Naive thymus-derived CD8-positive, alpha-beta T cell (primary cell): Measurements from ENCODE around the gene ZSWIM6. TPM values are rescaled to one million over a fixed set of nuclear protein-coding genes. Genes with fewer than 3 reads are reported as not detected.
"Not testable (repeated sequence)": the region's sequence is repeated elsewhere in the genome, so short reads cannot be mapped to it uniquely, and the experiment has no call there.

Source experiments
- ATAC-seq, 2 donors: fragments of 150-1000 bp; cut with Tn5 transposase in 1 of 2; sonication (Bioruptor Pico), chemical (Tn5 transposase) in 1 of 2; 1 replicate in 1 of 2; 2 replicates in 1 of 2; pipeline ENCODE4 v1.10.0; 2021; ENCODE audit warnings: mild to moderate bottlenecking in 2 of 2, moderate library complexity in 2 of 2
- POLR2A ChIA-PET: fragments of 350-600 bp; sonication (Branson Sonifier 250); formaldehyde crosslinking; loops from one replicate; lab custom pipeline; 2021; ENCODE audit warnings: antibody characterized with exemption; lab: Charles Lee
- DNase-seq, 10 donors: peaks; one replicate each; pipeline versions ENCODE4 v3.0.0 to v3.0.0-alpha.2; 2020 to 2022
- H3K27ac Mint-ChIP-seq, 10 donors: one replicate each; pipeline ENCODE4 v1.8.0; 2020 to 2022; ENCODE audit warnings: mild to moderate bottlenecking in 10 of 10, mixed read lengths in 10 of 10, moderate library complexity in 4 of 10, inconsistent platforms in 1 of 10
- H3K27me3 Mint-ChIP-seq, 5 donors: one replicate each; pipeline ENCODE4 v1.8.0; 2021 to 2022; ENCODE audit warnings: mixed read lengths in 5 of 5
- H3K36me3 Mint-ChIP-seq, 3 donors: one replicate each; pipeline ENCODE4 v1.8.0; 2020 to 2022; ENCODE audit warnings: mixed read lengths in 3 of 3, mild to moderate bottlenecking in 2 of 3, inconsistent platforms in 1 of 3
- H3K4me1 Mint-ChIP-seq, 4 donors: one replicate each; pipeline ENCODE4 v1.8.0; 2021 to 2022; ENCODE audit warnings: mixed read lengths in 4 of 4
- H3K4me3 Mint-ChIP-seq, 10 donors: one replicate each; pipeline ENCODE4 v1.8.0; 2020 to 2022; ENCODE audit warnings: mild to moderate bottlenecking in 10 of 10, mixed read lengths in 10 of 10, moderate library complexity in 6 of 10, inconsistent platforms in 1 of 10
- H3K9me3 Mint-ChIP-seq, 9 donors: one replicate each; pipeline ENCODE4 v1.8.0; 2020 to 2022; ENCODE audit warnings: mixed read lengths in 9 of 9, mild to moderate bottlenecking in 3 of 9, inconsistent platforms in 1 of 9, moderate library complexity in 1 of 9
- polyA plus RNA-seq, 3 donors: library from polyadenylated mRNA; unstranded; fragments of 300-500 nt; fragmentation: Illumina TruSeq; gene quantifications; one replicate each; pipeline ENCODE4 v1.2.3, GENCODE V29; 2021
- total RNA-seq, 8 experiments: library from RNA in 2 of 8; stranded (reverse) in 2 of 8; gene quantifications; one replicate each; pipeline ENCODE4 v1.2.3 and lab custom pipeline; 2021 to 2026

ZSWIM6 gene
- total and polyA plus RNA-seq, 5 experiments from 2014 or later: 0.14 to 11.9 (median 0.59) TPM

- Mint-ChIP-seq H3K27ac (no peak overlapping the region), H3K4me3 (no peak overlapping the region)
These were observed 62.1 kb downstream of the ZSWIM6 start for GRCh38 chr5:61394078-61394704.

GRCh38 chr5:61394793-61395192 lies 62.7 kb downstream of the ZSWIM6 start:
- no peaks in the 10 kb centered on the region for H3K27me3 Mint-ChIP-seq
- ATAC-seq (no peak), DNase-seq (no peak)
- H3K27ac Mint-ChIP-seq: no peak overlapping the region
- POLR2A ChIA-PET: no interaction called here
- H3K36me3 Mint-ChIP-seq: peaks cover 6 to 19% (median 15%) of the 10 kb centered on the region in 3 donors
- H3K4me3 Mint-ChIP-seq: no peak overlapping the region
- peaks cover 9 to 14% (median 10%) of the 10 kb centered on the region in 4 donors for H3K4me1 Mint-ChIP-seq
- no peaks in the 10 kb centered on the region for H3K9me3 Mint-ChIP-seq

More at GRCh38 chr5:61394078-61394704, 62.1 kb downstream of the ZSWIM6 start:
- peaks cover 6 to 19% (median 15%) of the 10 kb centered on the region in 3 donors for H3K36me3 Mint-ChIP-seq
- H3K9me3 Mint-ChIP-seq: no peaks in the 10 kb centered on the region
- no peaks in the 10 kb centered on the region for H3K27me3 Mint-ChIP-seq
- ATAC-seq (no peak), DNase-seq (no peak)
- POLR2A ChIA-PET: no interaction called here
- peaks cover 6 to 14% (median 9%) of the 10 kb centered on the region in 4 donors for H3K4me1 Mint-ChIP-seq

GRCh38 chr5:61397238-61397637 lies 65.2 kb downstream of the ZSWIM6 start:
- POLR2A ChIA-PET: no interaction called here
- Mint-ChIP-seq H3K9me3 (no peaks in the 10 kb centered on the region), H3K27me3 (no peaks in the 10 kb centered on the region), H3K36me3 (peaks cover 2 to 6% (median 2%) of the 10 kb centered on the region in 3 donors), H3K27ac (no peak overlapping the region), H3K4me1 (peaks cover 19 to 31% (median 26%) of the 10 kb centered on the region in 4 donors), H3K4me3 (no peak overlapping the region)
- DNase-seq (no peak), ATAC-seq (no peak)

GRCh38 chr5:61397937-61398336 lies 65.9 kb downstream of the ZSWIM6 start:
- Mint-ChIP-seq H3K4me3 (no peak overlapping the region), H3K9me3 (no peaks in the 10 kb centered on the region), H3K27ac (no peak overlapping the region), H3K27me3 (no peaks in the 10 kb centered on the region), H3K4me1 (peaks cover 20 to 35% (median 28%) of the 10 kb centered on the region in 4 donors), H3K36me3 (peaks cover 0 to 6% (median 2%) of the 10 kb centered on the region in 3 donors)
- DNase-seq (no peak), ATAC-seq (no peak)
- POLR2A ChIA-PET: no interaction called here

GRCh38 chr5:61398440-61398839 lies 66.4 kb downstream of the ZSWIM6 start:
- H3K27ac Mint-ChIP-seq: no peak overlapping the region
- peaks cover 0 to 6% (median 2%) of the 10 kb centered on the region in 3 donors for H3K36me3 Mint-ChIP-seq
- no peaks in the 10 kb centered on the region for H3K9me3 Mint-ChIP-seq
- POLR2A ChIA-PET: no interaction called here
- no peak overlapping the region for H3K4me3 Mint-ChIP-seq
- DNase-seq (no peak), ATAC-seq (no peak)
- H3K4me1 Mint-ChIP-seq: peaks cover 20 to 38% (median 28%) of the 10 kb centered on the region in 4 donors
- H3K27me3 Mint-ChIP-seq: no peaks in the 10 kb centered on the region

GRCh38 chr5:61399679-61400078 lies 67.6 kb downstream of the ZSWIM6 start:
- H3K4me3 Mint-ChIP-seq: no peak overlapping the region
- H3K27ac Mint-ChIP-seq: peak overlapping the region in 2 of 10 donors; percentile 9 to 23
- no peak for ATAC-seq
- H3K36me3 Mint-ChIP-seq: peaks cover 0 to 2% (median 1%) of the 10 kb centered on the region in 3 donors
- H3K27me3 Mint-ChIP-seq: no peaks in the 10 kb centered on the region
- no peak for DNase-seq
- POLR2A ChIA-PET: no interaction called here
- no peaks in the 10 kb centered on the region for H3K9me3 Mint-ChIP-seq
- H3K4me1 Mint-ChIP-seq: peaks cover 16 to 42% (median 25%) of the 10 kb centered on the region in 4 donors

- DNase-seq (no peak), ATAC-seq (no peak)
- H3K36me3 Mint-ChIP-seq: no peaks in the 10 kb centered on the region
- no peak overlapping the region for H3K27ac Mint-ChIP-seq
- H3K27me3 Mint-ChIP-seq: no peaks in the 10 kb centered on the region
- POLR2A ChIA-PET: interaction anchor here (1.2 kb wide), 1 partner anchor 70 kb away, joined by 3 read pairs; no protein-coding TSS in a partner anchor
- no peaks in the 10 kb centered on the region for H3K9me3 Mint-ChIP-seq
- no peak overlapping the region for H3K4me3 Mint-ChIP-seq
- peaks cover 16 to 48% (median 26%) of the 10 kb centered on the region in 4 donors for H3K4me1 Mint-ChIP-seq
These were observed 69.7 kb downstream of the ZSWIM6 start for GRCh38 chr5:61401726-61402125.

GRCh38 chr5:61402244-61402823 lies 70.3 kb downstream of the ZSWIM6 start:
- POLR2A ChIA-PET: interaction anchor here (1.2 kb wide), 1 partner anchor 71 kb away, joined by 3 read pairs; no protein-coding TSS in a partner anchor
- Mint-ChIP-seq H3K27me3 (no peaks in the 10 kb centered on the region), H3K27ac (no peak overlapping the region), H3K4me1 (peaks cover 16 to 48% (median 26%) of the 10 kb centered on the region in 4 donors), H3K4me3 (no peak overlapping the region), H3K36me3 (no peaks in the 10 kb centered on the region), H3K9me3 (no peaks in the 10 kb centered on the region)
- ATAC-seq (no peak), DNase-seq (no peak)

GRCh38 chr5:61402970-61403900 lies 71.2 kb downstream of the ZSWIM6 start:
- H3K4me3 Mint-ChIP-seq: no peak overlapping the region
- H3K27ac Mint-ChIP-seq: peak overlapping the region in 2 of 10 donors; percentile 0 to 40
- ATAC-seq (no peak), DNase-seq (no peak)
- peaks cover 13 to 52% (median 31%) of the 10 kb centered on the region in 4 donors for H3K4me1 Mint-ChIP-seq
- POLR2A ChIA-PET: interaction anchor here (0.5 kb wide), 1 partner anchor 16 kb away, joined by 6 read pairs; no protein-coding TSS in a partner anchor
- H3K36me3 Mint-ChIP-seq: no peaks in the 10 kb centered on the region
- no peaks in the 10 kb centered on the region for H3K9me3 Mint-ChIP-seq
- no peaks in the 10 kb centered on the region for H3K27me3 Mint-ChIP-seq

- POLR2A ChIA-PET: interaction anchor here (0.6 kb wide), 1 partner anchor 10 kb away, joined by 4 read pairs; no protein-coding TSS in a partner anchor
- no peak for DNase-seq
These were observed 73.6 kb downstream of the ZSWIM6 start for GRCh38 chr5:61405511-61406295.

GRCh38 chr5:61406497-61406896 lies 74.4 kb downstream of the ZSWIM6 start:
- H3K36me3 Mint-ChIP-seq, H3K27me3 Mint-ChIP-seq, H3K4me3 Mint-ChIP-seq, ATAC-seq, H3K9me3 Mint-ChIP-seq, POLR2A ChIA-PET, DNase-seq: not testable (repeated sequence)
- H3K4me1 Mint-ChIP-seq: peaks cover 12 to 60% (median 32%) of the 10 kb centered on the region in 4 donors
- peak overlapping the region in 1 of 10 donors; percentile 38 for H3K27ac Mint-ChIP-seq

More at GRCh38 chr5:61405511-61406295, 73.6 kb downstream of the ZSWIM6 start:
- peaks cover 0 to 2% (median 0%) of the 10 kb centered on the region in 5 donors for H3K27me3 Mint-ChIP-seq
- H3K4me3 Mint-ChIP-seq: no peak overlapping the region
- peaks cover 15 to 63% (median 37%) of the 10 kb centered on the region in 4 donors for H3K4me1 Mint-ChIP-seq
- H3K9me3 Mint-ChIP-seq: peaks cover 0 to 2% (median 0%) of the 10 kb centered on the region in 9 donors
- no peaks in the 10 kb centered on the region for H3K36me3 Mint-ChIP-seq
- ATAC-seq: no peak
- peak overlapping the region in 2 of 10 donors; percentile 40 to 60 for H3K27ac Mint-ChIP-seq
